Colonic mucosa (tissue), 4 donors: ENCODE data around the gene DAP. TPM values are rescaled to one million over a fixed set of nuclear protein-coding genes. Genes with fewer than 3 reads are reported as not detected.

ENCODE experiments used
- DNase-seq: peaks from one replicate; pipeline ENCODE4 v3.0.0-alpha.2; 2020
- H3K27ac ChIP-seq: fragments of 200-600 bp; one replicate; pipeline ENCODE4 v1.8.0; 2021
- H3K27me3 ChIP-seq: fragments of 200-600 bp; one replicate; pipeline ENCODE4 v1.8.0; 2021
- H3K36me3 ChIP-seq: fragments of 200-600 bp; one replicate; pipeline ENCODE4 v1.8.0; 2021
- H3K4me1 ChIP-seq: fragments of 200-600 bp; one replicate; pipeline ENCODE4 v1.8.0; 2021; ENCODE audit warnings: mild to moderate bottlenecking
- H3K4me3 ChIP-seq: fragments of 200-600 bp; one replicate; pipeline ENCODE4 v1.8.0; 2021
- H3K9ac ChIP-seq, 2 donors: one replicate each; pipeline ENCODE4 v1.7.0; 2013; ENCODE audit warnings: control low read depth in 2 of 2, low read depth in 2 of 2, low read length in 2 of 2
- H3K9me3 ChIP-seq: fragments of 200-600 bp; one replicate; pipeline ENCODE4 v1.8.0; 2021
- CTCF ChIP-seq: fragments of 200-600 bp; IDR thresholded peaks from one replicate; pipeline ENCODE4 v1.8.0; 2022; ENCODE audit warnings: antibody characterized with exemption, mild to moderate bottlenecking
- intact Hi-C: fragments of 100-400 bp; cut with DNase I; formaldehyde crosslinking; loops from one replicate; pipeline ENCODE4 v1.14.1; 2022
- total RNA-seq, 2 donors: library from RNA; stranded (reverse); fragmentation: NEBNext Ultra II Directional in 1 of 2; extraction: Animal tissue kit (Norgen Biotek cat#: 25700) in 1 of 2; gene quantifications; one replicate each; pipeline ENCODE4 v1.2.1, GENCODE V29; 2021
- donor health status: healthy.
- donor health status: DM: no; HTN: no; CAD: no.
- donor health status: DM: no; HTN: no; CAD: no.

The DAP gene
- total RNA-seq, 2 donors from 2014 or later = 106 to 133 TPM

DNA sequence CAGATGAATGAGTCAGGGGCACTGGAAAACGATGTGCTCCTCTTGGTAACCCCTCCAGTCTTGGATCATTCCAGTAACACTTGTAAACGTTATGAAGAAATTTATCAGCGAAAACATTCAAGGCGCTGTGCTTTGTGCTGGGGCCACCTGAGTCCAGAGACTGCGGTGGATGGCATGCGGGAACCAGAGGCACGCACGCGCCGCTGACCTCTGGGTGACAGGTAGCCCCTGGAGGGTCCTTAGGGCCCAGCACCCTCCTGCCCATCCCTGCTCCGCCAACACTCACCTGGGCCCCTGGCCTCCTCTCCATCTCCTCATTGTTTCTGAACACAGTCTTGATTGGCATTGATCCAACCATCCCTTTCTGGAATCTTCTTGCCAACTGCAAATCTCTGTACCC lies 86.9 kb downstream of the DAP start:
- Histone ChIP-seq H3K9ac (no peak overlapping the region), H3K36me3 (no peaks in the 10 kb centered on the region), H3K9me3 (no peaks in the 10 kb centered on the region), H3K4me1 (no peaks in the 10 kb centered on the region), H3K27me3 (no peaks in the 10 kb centered on the region), H3K27ac (no peak overlapping the region), H3K4me3 (no peak overlapping the region)
- DNase-seq = no peak
- TF ChIP-seq CTCF = no peak
- intact Hi-C loops = no loop called here

GRCh38 chr5:10673407-10673806 lies 87.6 kb downstream of the DAP start:
- H3K27ac ChIP-seq = no peak overlapping the region
- no peaks in the 10 kb centered on the region for H3K4me1 ChIP-seq
- TF ChIP-seq CTCF = no peak

DNA sequence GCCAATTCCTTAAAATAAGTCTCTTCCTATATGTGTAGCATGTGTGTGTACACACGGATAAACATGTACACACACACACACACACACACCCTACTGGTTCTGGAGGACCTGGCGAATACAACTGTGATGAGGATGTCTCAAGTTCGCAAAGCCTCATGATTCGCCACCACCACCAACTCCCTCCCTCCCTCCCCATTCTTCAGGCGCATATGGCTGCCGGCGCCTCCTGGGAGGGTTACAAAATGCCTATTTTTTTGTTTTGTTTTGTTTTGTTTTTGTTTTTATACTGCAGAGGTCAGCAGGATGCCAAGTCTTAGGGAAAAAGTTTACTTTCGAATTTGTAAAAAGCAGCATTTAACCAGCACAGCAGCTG lies 88.0 kb downstream of the DAP start:
- Histone ChIP-seq H3K36me3 (no peaks in the 10 kb centered on the region), H3K4me3 (no peak overlapping the region), H3K9ac (no peak overlapping the region), H3K27ac (no peak overlapping the region), H3K9me3 (no peaks in the 10 kb centered on the region), H3K27me3 (no peaks in the 10 kb centered on the region), H3K4me1 (no peaks in the 10 kb centered on the region)
- intact Hi-C loops = no loop called here
- DNase-seq = no peak
- TF ChIP-seq CTCF = no peak

More at GRCh38 chr5:10673407-10673806, 87.6 kb downstream of the DAP start:
- no peaks in the 10 kb centered on the region for H3K9me3 ChIP-seq
- no peak overlapping the region for H3K4me3 ChIP-seq
- DNase-seq = no peak
- no peaks in the 10 kb centered on the region for H3K27me3 ChIP-seq
- H3K9ac ChIP-seq = no peak overlapping the region
- intact Hi-C loops = no loop called here
- H3K36me3 ChIP-seq = no peaks in the 10 kb centered on the region

DNA sequence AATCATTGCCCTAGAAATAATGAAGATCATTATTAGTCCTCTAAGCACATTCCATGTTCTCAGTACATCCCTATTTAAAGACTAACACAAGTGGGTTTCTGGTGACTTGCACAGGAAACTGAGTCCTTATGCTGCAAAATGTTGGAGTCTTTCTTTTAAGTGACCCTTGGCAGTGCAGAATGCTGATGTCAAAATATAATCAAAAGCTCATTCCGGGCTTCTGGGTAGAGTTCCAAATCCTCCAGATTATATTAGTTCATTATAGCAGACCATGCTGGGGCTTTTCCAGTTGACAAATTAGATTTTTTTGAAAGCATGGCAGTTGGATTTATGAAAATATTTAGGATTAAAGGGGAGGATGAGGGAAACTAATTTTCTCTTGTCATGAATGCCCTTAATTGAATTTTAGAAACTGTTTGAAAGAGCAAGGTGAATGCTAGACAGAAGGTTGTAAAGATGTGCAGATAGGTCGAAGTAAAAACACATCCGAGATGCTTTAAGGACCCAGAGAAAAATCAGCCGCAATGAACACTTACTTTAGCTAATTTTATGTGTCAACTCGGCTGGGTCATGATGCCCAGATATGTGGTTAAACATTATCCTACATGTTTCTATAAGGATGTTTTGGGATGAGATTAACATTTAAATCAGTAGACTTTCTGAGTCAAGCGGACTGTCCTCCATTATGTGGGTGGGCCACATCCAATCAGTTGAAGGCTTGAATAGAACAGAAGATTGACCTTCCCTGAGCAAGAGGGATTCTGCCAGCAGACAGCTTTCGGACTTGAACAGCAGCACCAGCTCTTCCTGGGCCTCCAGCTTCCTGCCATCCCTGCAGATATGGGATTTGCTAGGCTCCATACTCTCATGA lies 88.7 kb downstream of the DAP start:
- no peak for TF ChIP-seq CTCF
- intact Hi-C loops = no loop called here
- DNase-seq = no peak
- no peak overlapping the region for H3K27ac ChIP-seq
- no peak overlapping the region for H3K4me3 ChIP-seq
- no peaks in the 10 kb centered on the region for H3K4me1 ChIP-seq
- no peaks in the 10 kb centered on the region for H3K36me3 ChIP-seq
- no peak overlapping the region for H3K9ac ChIP-seq
- no peaks in the 10 kb centered on the region for H3K9me3 ChIP-seq
- no peaks in the 10 kb centered on the region for H3K27me3 ChIP-seq

- Histone ChIP-seq H3K9ac (no peak overlapping the region), H3K36me3 (no peaks in the 10 kb centered on the region), H3K4me1 (no peaks in the 10 kb centered on the region), H3K27me3 (no peaks in the 10 kb centered on the region), H3K27ac (no peak overlapping the region), H3K9me3 (no peaks in the 10 kb centered on the region), H3K4me3 (no peak overlapping the region)
- intact Hi-C loops = no loop called here
- no peak for TF ChIP-seq CTCF
- no peak for DNase-seq
Observed at GRCh38 chr5:10671041-10672008, 89.7 kb downstream of the DAP start.
